HepG2 (cell line): ENCODE measurements around the gene CCNQ. TPM values are rescaled to one million over a fixed set of nuclear protein-coding genes. Genes with fewer than 3 reads are reported as not detected.
A peak's percentile ranks its signal among the peaks of the same experiment; 100 is the strongest.

Experiments used
- ARNTL ChIP-seq: sonication (generic); formaldehyde crosslinking; IDR thresholded peaks from 2 replicates; pipeline ENCODE4 v1.4.0; 2020; ENCODE audit warnings: mild to moderate bottlenecking, missing genetic modification reagents
- CENPBD1 ChIP-seq: sonication (generic); formaldehyde crosslinking; IDR thresholded peaks from 2 replicates; pipeline ENCODE4 v1.8.0; 2022; ENCODE audit warnings: missing genetic modification reagents, low read depth, mild to moderate bottlenecking, borderline replicate concordance
- CHD4 ChIP-seq: fragments of 200-600 bp; sonication (generic); IDR thresholded peaks from 2 replicates; pipeline ENCODE4 v1.7.0; 2017; ENCODE audit warnings: mild to moderate bottlenecking, low read length, borderline replicate concordance
- DMTF1 ChIP-seq: sonication (generic); formaldehyde crosslinking; IDR thresholded peaks from 2 replicates; pipeline ENCODE4 v1.4.0; 2020; ENCODE audit warnings: mild to moderate bottlenecking, missing genetic modification reagents
- DR1 ChIP-seq: sonication (generic); formaldehyde crosslinking; IDR thresholded peaks from 2 replicates; pipeline ENCODE4 v1.8.0; 2021; ENCODE audit warnings: mild to moderate bottlenecking, missing genetic modification reagents, inconsistent platforms
- EP300 ChIP-seq, 3 experiments: sonication (generic) in 1 of 3; formaldehyde crosslinking in 1 of 3; IDR thresholded peaks; 2 replicates each; pipeline versions ENCODE4 v1.5.1 to v1.6.1; 2011 to 2020; ENCODE audit warnings: low read depth in 2 of 3, low read length in 2 of 3, borderline replicate concordance in 1 of 3, improper control_type of control experiment in 1 of 3, mild to moderate bottlenecking in 1 of 3, missing genetic modification reagents in 1 of 3, moderate library complexity in 1 of 3
- GTF3A ChIP-seq: sonication (generic); formaldehyde crosslinking; conservative IDR thresholded peaks from 2 replicates; pipeline ENCODE4 v1.4.0; 2020; ENCODE audit warnings: mild to moderate bottlenecking, missing genetic modification reagents
- HDAC2 ChIP-seq: sonication (generic); formaldehyde crosslinking; IDR thresholded peaks from 2 replicates; pipeline ENCODE4 v1.4.0; 2020; ENCODE audit warnings: missing genetic modification reagents
- HMG20A ChIP-seq: IDR thresholded peaks from 2 replicates; pipeline ENCODE4 v1.6.1; 2016; ENCODE audit warnings: borderline replicate concordance
- MEF2D ChIP-seq: sonication (generic); formaldehyde crosslinking; IDR thresholded peaks from 2 replicates; pipeline ENCODE4 v1.5.1; 2020; ENCODE audit warnings: mild to moderate bottlenecking, missing genetic modification reagents
- MTERF4 ChIP-seq: sonication (generic); formaldehyde crosslinking; IDR thresholded peaks from 2 replicates; pipeline ENCODE4 v1.8.0; 2023; ENCODE audit warnings: mild to moderate bottlenecking, missing genetic modification reagents
- NR0B2 ChIP-seq: sonication (generic); formaldehyde crosslinking; IDR thresholded peaks from 2 replicates; pipeline ENCODE4 v1.4.0; 2020; ENCODE audit warnings: mild to moderate bottlenecking, missing genetic modification reagents
- POGZ ChIP-seq: sonication (generic); formaldehyde crosslinking; IDR thresholded peaks from 2 replicates; pipeline ENCODE4 v1.4.0; 2020; ENCODE audit warnings: mild to moderate bottlenecking, missing genetic modification reagents
- SNAPC5 ChIP-seq: sonication (generic); formaldehyde crosslinking; IDR thresholded peaks from 2 replicates; pipeline ENCODE4 v1.8.1; 2023; ENCODE audit warnings: mild to moderate bottlenecking, missing genetic modification reagents, borderline replicate concordance
- SP4 ChIP-seq: sonication (generic); formaldehyde crosslinking; IDR thresholded peaks from 2 replicates; pipeline ENCODE4 v1.8.1; 2023; ENCODE audit warnings: mild to moderate bottlenecking, missing genetic modification reagents
- TBL1XR1 ChIP-seq: fragments of 150-350 bp; IDR thresholded peaks from 2 replicates; pipeline ENCODE4 v1.6.1; 2014; ENCODE audit warnings: borderline replicate concordance, low read length; ENCODE audit not compliant: partially characterized antibody
- TCF12 ChIP-seq, 2 experiments: fragments of 450-650 bp in 1 of 2; sonication (generic) in 1 of 2; formaldehyde crosslinking in 1 of 2; IDR thresholded peaks; 2 replicates each; pipeline versions ENCODE4 v1.6.1 to v1.8.0; 2017 to 2022; ENCODE audit warnings: antibody characterized with exemption in 1 of 2, mild to moderate bottlenecking in 1 of 2, missing genetic modification reagents in 1 of 2, moderate library complexity in 1 of 2
- ZMYM3 ChIP-seq: sonication (generic); formaldehyde crosslinking; IDR thresholded peaks from 2 replicates; pipeline ENCODE4 v1.5.1; 2020; ENCODE audit warnings: mild to moderate bottlenecking, missing genetic modification reagents
- ZNF225 ChIP-seq: sonication (generic); formaldehyde crosslinking; IDR thresholded peaks from 2 replicates; pipeline ENCODE4 v1.4.0; 2020; ENCODE audit warnings: mild to moderate bottlenecking, missing genetic modification reagents
- ZNF3 ChIP-seq: IDR thresholded peaks from 2 replicates; pipeline ENCODE4 v1.7.0; 2017; ENCODE audit warnings: inconsistent platforms
- ZNF432 ChIP-seq: sonication (generic); formaldehyde crosslinking; IDR thresholded peaks from 2 replicates; pipeline ENCODE4 v1.5.0; 2020; ENCODE audit warnings: missing genetic modification reagents, mild to moderate bottlenecking, borderline replicate concordance
- ZNF468 ChIP-seq: sonication (generic); formaldehyde crosslinking; IDR thresholded peaks from 2 replicates; pipeline ENCODE4 v1.8.0; 2022; ENCODE audit warnings: mild to moderate bottlenecking, moderate library complexity, missing genetic modification reagents
- ZNF557 ChIP-seq: sonication (generic); formaldehyde crosslinking; IDR thresholded peaks from 2 replicates; pipeline ENCODE4 v1.4.0; 2020; ENCODE audit warnings: missing genetic modification reagents
- ZNF558 ChIP-seq: sonication (generic); formaldehyde crosslinking; IDR thresholded peaks from 2 replicates; pipeline ENCODE4 v1.9.0; 2022; ENCODE audit warnings: mild to moderate bottlenecking, missing genetic modification reagents, borderline replicate concordance
- ZNF605 ChIP-seq: sonication (generic); formaldehyde crosslinking; IDR thresholded peaks from 2 replicates; pipeline ENCODE4 v1.8.0; 2022; ENCODE audit warnings: mild to moderate bottlenecking, missing genetic modification reagents
- ZNF788 ChIP-seq: sonication (generic); formaldehyde crosslinking; IDR thresholded peaks from 2 replicates; pipeline ENCODE4 v1.5.0; 2020; ENCODE audit warnings: mild to moderate bottlenecking, missing genetic modification reagents, borderline replicate concordance
- polyA plus RNA-seq, 8 experiments: library from polyadenylated mRNA; depleted of rRNA in 3 of 8; stranded (reverse) in 7 of 8; unstranded in 1 of 8; fragments of >200 nt; fragmentation: Illumina TruSeq in 4 of 8; extraction: Trizol in 4 of 8; gene quantifications; 2 replicates each; pipeline versions ENCODE4 v1.2.1 to v1.2.3, GENCODE V29; 2011 to 2016; ENCODE audit warnings: low read depth in 4 of 8, missing spikeins in 1 of 8, mixed read lengths in 1 of 8; ENCODE audit not compliant: insufficient read depth in 1 of 8
- total RNA-seq, 5 experiments: library from RNA; depleted of rRNA; stranded (reverse); fragments of >200 nt; fragmentation: Illumina TruSeq; extraction: Trizol; gene quantifications; 2 replicates each; pipeline ENCODE4 v1.2.3, GENCODE V29; 2016; ENCODE audit warnings: low read depth in 1 of 5

CCNQ gene
- total and polyA plus RNA-seq, 2 of the 13 experiments (the other 11 are each of a cell fraction or from before 2014, with no cell fraction given), result 15.0 to 25.5 TPM

- TF ChIP-seq MTERF4 (CRISPR knock-in tag), result no peak
- TF ChIP-seq EP300 (IDR thresholded peaks at IDR 0.05; ENCODE audit: low read depth in 2 of 2, low read length in 2 of 2), result no peak
- no peak for TF ChIP-seq EP300 (CRISPR knock-in tag; IDR thresholded peaks at IDR 0.05; ENCODE audit: borderline replicate concordance)
- TF ChIP-seq HMG20A (CRISPR knock-in tag), result no peak
- no peak for TF ChIP-seq ZNF432 (CRISPR knock-in tag)
- no peak for TF ChIP-seq CHD4
- TF ChIP-seq MEF2D (CRISPR knock-in tag), result no peak
- TF ChIP-seq NR0B2, result no peak
- no peak for TF ChIP-seq CENPBD1 (CRISPR knock-in tag)
- TF ChIP-seq DMTF1 (CRISPR knock-in tag), result no peak
- no peak for TF ChIP-seq ZNF557 (CRISPR knock-in tag)
- TF ChIP-seq ZNF468 (CRISPR knock-in tag), result no peak
- TF ChIP-seq ZNF788 (CRISPR knock-in tag), result no peak
- TF ChIP-seq SP4, result no peak
- no peak for TF ChIP-seq TBL1XR1
- no peak for TF ChIP-seq SNAPC5 (CRISPR knock-in tag)
- no peak for TF ChIP-seq POGZ
- TF ChIP-seq ZNF605 (CRISPR knock-in tag), result no peak
- no peak for TF ChIP-seq ARNTL (CRISPR knock-in tag)
- TF ChIP-seq ZNF3 (CRISPR knock-in tag), result peak; percentile 88
- no peak for TF ChIP-seq TCF12 (IDR thresholded peaks at IDR 0.05)
- TF ChIP-seq TCF12 (CRISPR knock-in tag; IDR thresholded peaks at IDR 0.05), result no peak
- no peak for TF ChIP-seq HDAC2 (CRISPR knock-in tag)
- TF ChIP-seq ZMYM3 (CRISPR knock-in tag), result no peak
- TF ChIP-seq GTF3A (CRISPR knock-in tag), result no peak
- no peak for TF ChIP-seq ZNF558 (CRISPR knock-in tag)
- no peak for TF ChIP-seq ZNF225 (CRISPR knock-in tag)
- no peak for TF ChIP-seq DR1 (CRISPR knock-in tag)
These were observed 473 bp upstream of the CCNQ start (continued) for GRCh38 chrX:153599192-153600031.
